SH-SY5Y (cell line): ENCODE measurements around the gene TNIP1.

Experiments
- GATA2 ChIP-seq: IDR thresholded peaks from 2 replicates; pipeline ENCODE4 v1.6.1; 2011; ENCODE audit warnings: mild to moderate bottlenecking, low read depth, low read length
- GATA3 ChIP-seq: IDR thresholded peaks from 2 replicates; pipeline ENCODE4 v1.6.1; 2011; ENCODE audit warnings: low read depth, mild to moderate bottlenecking, low read length, moderate library complexity

- no peak for TF ChIP-seq GATA2
- no peak for TF ChIP-seq GATA3
These were observed 40.8 kb upstream of the TNIP1 start for GRCh38 chr5:151121665-151122064.
